SIG-M5 treated with dmso at 0.1 percent for 504 hours (cell line): ENCODE data around the gene BPIFB6.

ENCODE experiments used
- DNase-seq: peaks from one replicate; lab custom pipeline; 2025; ENCODE audit not compliant: unreplicated experiment; lab: John Stamatoyannopoulos, UW

BPIFB6 gene

GRCh38 chr20:33000802-33001466 lies 30.5 kb upstream of the BPIFB6 start:
- DNase-seq = no peak

GRCh38 chr20:33002087-33002808 lies 29.2 kb upstream of the BPIFB6 start:
- no peak for DNase-seq

DNA sequence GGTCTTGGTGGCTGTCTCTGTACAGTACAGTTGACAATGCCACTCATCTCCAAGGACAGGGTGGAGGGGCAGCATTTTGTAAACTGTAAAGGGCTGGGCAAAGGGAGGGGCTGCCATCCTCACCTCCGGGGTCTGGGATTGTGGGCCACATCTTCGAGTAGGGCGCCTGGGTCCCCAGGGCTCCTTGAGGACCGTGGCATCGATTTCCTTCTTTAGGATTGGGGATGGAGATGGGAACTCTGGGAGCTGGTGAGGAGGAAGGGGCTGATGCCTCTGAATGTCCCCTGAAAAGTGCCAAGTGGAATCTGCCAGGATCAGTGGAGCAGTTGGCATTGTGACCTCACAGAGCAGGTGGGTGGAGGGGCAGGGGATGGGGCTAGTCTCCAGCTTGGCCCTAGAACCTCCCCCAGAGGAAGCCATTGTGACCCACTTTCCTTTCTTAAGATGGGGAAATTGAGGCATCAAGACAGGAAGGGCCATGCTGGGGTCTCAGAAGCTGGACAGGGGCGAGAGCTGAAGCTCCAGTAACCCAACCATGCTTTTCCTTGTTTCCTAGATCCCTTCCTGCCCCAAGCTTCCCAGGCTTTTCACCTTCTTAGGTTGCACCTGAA lies 27.2 kb upstream of the BPIFB6 start, which contains the start of gene SUN5:
Gene SUN5 (minus strand): TSS at position 293 of the 611 bp plus-strand sequence. CDS start 93 bp downstream, at position 200.
- no peak for DNase-seq

DNA sequence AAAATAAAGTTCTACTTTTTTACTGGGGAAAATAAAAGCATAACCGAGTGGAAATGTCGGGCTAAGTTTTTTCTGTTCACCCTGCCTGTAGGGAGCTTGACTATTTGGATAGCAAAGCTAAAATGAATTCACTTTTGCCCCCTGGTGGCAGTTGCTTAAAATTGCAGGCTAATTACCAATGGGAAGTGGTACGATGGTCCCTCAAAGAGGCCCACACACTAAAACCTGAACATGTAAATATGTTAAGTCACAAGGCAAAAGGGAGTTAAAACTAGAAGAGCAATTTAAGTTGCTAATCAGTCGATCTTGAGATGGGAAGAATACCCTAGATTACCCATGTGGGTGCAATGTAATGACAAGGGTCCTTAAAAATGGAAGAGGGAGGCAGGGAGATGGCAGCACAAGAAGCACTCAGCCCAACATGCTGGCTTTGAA lies 26.3 kb upstream of the BPIFB6 start:
- DNase-seq = peak; percentile 46

- no peak for DNase-seq
These were observed 25.3 kb upstream of the BPIFB6 start for GRCh38 chr20:33005908-33006775.

DNA sequence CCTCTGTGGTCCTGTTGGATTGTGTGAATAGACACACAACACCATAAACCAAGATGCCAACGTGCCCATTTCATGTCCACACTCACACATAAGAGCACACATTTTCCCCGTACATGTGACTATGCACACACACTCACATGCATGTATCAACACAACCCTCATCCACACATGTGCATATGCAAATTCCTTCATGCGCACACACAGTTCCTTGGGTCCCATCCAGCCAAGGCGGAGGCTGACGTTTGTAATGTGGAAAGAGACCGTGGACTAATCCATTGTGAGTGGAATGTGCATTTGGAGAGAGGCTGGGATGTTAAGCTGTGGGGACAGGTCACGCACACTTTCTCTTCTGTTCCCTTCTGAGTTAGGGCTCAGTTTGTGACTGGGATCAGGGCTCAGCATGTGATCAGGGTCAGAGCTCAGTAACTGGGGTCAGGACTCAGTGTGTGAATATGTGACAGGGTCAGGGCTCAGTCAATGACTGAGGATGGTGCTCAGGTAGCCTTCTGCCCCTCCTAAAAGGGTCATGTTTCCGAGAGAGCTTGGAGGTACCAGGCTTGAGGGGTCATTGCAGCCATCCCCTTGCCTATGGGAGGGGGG lies 24.6 kb upstream of the BPIFB6 start:
- DNase-seq = no peak

DNA sequence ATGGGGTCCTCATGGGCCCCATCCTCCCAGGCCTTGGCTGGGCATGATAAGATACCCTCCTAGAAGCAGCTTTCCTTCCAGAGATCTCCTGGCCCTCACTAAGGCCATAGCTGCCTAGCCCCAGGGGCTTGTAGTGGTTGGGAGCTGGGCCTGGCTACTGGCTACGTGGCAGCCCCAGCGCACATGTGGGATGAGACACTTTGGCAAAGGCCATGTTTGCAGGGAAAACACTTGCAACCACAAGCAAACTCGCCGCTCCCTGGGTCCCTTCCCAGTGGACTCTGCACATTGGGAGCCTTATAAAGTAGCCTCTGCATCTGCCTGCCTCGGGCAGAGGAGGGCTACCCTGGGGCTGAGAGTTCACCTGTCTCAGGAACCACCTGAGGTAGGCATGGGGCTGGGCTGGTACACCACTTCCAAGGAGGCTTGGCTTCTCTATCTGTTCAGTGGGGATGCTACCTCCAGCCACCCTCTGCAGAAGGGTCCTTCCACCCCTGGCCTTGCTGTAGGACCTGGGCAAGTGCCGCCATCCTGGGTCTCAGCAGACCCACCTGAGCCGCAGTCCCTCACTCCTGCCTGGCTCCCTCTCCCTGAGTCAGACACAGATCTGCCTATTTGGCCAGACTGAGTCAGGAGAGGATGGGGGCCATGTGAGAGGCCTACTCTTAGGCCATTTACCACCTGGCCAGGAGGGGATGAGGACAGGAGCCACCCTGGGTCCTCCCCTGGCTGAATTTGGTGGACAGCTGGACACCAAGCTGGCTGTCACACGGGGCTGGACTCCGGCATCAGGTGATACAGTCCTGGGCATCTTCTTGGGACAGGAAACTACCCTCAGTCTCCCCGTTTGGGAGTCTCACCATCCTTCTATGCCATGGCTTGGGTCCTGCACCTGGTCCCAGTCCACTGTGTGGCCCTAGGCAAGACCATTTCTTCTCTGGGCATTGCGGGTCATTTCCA lies 23.8 kb upstream of the BPIFB6 start, which contains the start of gene BPIFB2:
Gene BPIFB2 (plus strand): TSS at position 329 of the 960 bp plus-strand sequence. CDS start 871 bp downstream, outside the sequence.
- no peak for DNase-seq

GRCh38 chr20:33008336-33009213 lies 22.9 kb upstream of the BPIFB6 start:
- DNase-seq = no peak

DNA sequence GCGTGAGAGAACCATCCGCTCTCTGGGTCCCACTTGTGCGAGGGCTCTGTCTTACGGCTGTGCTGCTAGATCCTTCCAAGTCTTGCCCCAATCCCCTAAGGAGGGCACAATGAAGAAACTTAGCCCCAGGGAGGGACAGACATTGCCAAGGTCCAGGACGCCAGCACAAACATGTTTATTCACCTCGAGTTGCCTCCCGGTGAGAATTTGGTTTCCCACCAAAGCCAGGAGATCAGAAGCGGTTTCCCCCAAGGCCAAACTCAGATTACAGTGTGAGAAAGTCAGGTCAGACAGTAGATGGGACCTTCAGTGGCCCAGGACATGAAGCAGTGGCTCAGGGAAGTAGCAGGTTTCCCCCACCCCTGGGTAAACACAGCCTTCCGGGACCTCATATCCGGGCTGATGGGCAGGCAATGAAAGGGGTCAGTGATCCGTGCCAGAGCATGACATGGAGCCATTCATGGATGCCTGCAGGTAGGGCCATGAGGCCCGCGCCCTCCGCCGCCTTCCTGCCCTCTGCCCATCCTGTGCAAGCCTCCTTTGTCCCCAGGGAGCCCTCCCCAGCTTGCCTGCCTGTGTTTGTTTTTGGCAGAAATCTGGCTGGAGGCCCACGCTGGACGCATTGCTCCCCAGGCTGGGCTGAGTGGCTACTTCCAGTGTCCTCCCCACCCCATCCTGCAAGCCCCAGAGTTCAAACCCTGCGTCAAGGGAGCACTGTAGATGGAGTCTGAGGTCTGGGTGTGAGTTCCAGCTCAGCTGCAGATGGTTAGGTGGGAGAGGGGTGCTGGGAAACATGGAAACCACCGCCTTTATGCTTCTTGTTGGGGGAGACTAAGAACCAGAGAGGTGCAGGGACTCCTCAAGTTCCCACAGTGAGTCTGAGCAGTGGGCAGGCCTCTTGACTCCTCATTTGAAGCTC lies 22.0 kb upstream of the BPIFB6 start:
- DNase-seq = no peak

- DNase-seq = no peak
These were observed 21.3 kb upstream of the BPIFB6 start for GRCh38 chr20:33010133-33010504.

DNA sequence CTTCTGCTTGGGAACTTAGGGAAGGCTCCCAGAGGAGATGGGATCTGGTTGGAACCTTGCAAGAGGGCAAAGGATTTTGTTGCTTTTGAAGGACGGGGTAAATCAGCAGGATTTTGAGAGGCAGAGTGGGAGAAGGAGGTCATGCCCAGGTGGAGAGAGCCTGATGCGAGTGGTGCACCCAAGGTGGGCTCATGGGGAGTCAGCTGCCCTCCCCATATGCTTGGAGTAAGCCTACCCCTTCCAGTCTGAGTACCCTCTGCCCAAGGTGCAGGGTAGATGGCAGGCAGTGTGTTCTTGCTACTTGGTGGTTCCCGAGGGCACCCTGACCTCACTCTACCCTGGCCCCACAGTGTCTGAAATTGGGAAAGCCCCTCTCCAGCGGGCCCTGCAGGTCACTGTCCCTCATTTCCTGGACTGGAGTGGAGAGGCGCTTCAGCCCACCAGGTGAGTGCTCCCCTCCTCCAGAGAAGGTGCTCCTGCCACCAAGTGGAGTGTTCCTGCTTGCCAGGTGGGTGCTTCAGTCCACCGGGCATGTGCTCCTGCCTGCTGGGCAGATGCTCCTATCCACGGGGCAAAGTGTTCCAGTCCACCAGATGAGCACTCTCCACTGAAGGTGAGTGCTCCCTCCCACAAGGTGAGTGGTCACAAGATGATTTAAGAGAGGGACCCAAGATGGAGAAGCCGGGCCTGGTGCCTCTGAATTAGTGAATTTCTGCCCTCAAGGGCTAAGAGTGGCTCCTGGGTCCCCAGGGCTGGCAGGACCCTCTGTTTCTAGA lies 20.6 kb upstream of the BPIFB6 start:
- no peak for DNase-seq

- no peak for DNase-seq
These were observed 18.9 kb upstream of the BPIFB6 start for GRCh38 chr20:33012327-33013189.

DNA sequence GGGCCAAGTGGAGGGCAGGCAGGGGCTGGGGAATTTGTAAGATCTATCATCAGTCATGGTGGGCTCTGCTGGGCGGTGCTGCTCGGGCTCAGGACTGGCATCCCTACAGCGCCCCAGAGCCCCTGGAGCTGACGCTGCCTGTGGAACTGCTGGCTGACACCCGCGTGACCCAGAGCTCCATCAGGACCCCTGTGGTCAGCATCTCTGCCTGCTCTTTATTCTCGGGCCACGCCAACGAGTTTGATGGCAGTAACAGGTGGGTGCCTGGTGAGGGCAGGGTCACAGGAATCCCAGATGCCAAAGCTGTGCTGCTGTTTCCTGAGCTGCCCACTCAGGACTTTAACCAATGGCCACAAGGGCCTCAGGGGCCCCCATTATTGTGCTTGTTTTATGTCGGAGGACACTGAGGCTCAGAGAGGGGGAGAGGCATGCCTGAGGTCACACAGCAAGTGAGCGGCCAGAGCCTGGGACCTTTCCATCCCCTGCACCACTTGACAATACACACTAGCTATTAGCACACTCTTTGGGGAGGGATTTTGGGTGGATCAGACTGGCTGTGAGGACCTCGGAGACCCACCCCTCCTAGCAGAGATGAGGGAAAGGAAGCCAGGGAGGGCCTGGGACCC lies 17.6 kb upstream of the BPIFB6 start:
- no peak for DNase-seq

DNA sequence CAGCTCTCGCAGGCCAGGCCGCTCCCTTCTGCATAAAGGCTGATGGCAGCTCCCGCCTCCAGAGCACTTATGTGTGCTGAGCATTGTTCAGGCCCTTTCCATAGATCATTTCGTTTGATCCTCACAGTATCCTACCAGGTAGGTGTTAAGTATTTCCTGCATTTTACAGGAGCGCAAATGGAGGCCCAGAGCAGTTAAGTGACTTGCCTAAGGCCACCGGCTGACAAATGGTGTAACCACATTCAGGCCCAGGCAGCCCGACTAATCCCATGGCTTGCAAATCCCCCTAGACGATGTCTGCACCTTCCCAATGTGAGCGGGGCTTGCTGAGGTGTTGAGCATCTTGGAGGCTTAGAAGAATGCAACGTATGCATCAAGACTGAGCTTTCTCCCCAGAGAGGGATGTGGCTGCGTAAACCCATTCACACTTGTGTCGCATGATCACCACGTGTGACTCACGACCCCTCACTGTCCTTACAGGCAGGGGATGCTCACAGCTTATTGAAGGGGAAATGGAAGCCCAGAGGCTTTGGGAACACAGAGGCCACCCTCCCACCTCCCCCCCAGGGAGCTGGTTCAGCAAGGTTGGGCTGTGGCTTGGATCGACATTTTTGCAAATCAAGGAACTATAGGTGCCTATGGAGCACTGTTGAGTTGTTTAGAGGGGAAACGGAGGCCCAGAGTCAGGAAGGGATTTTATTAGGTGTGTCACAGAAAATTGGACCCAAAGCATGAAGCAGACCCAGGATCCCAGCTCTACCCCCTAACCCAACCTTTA lies 16.9 kb upstream of the BPIFB6 start:
- no peak for DNase-seq

DNA sequence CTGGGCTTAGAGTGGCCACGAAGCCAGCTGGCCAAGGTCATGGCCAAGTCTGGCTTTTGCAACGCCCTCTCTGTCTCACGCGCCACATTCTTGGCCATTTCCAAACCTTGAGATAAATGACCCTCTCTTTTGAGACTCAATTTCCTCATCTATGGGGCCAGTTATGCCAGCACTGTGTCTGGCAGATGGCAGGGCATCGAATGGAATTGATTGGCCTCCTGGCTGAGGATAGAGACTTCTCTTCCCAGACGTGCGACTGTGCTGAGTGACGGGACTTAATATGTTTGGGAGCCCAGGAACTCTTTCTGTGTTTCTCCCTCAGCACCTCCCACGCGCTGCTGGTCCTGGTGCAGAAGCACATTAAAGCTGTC lies 16.3 kb upstream of the BPIFB6 start:
- no peak for DNase-seq
